ENCODE data around the gene DOC2B.
A peak's percentile ranks its signal among the peaks of the same experiment; 100 is the strongest.

Gene DOC2B

DNA sequence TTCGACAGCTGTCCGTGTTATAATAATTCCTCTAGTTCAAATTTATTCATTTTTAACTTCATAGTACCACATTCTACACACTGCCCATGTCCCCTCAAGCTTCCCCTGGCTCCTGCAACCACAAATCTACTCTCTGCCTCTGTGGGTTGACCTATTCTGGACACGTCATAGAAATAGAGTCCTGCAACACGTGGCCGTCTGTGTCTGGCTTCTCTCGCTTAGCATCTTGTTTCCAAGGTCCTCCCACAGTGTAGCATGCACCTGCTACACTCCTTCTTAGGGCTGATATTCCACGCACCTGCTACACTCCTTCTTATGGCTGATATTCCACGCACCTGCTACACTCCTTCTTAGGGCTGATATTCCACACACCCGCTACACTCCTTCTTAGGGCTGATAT lies 27.6 kb downstream of the DOC2B start:
- ATAC-seq (ENCODE audit: low read depth) (no peak), DNase-seq (ENCODE audit: low spot score) (no peak)
- Histone ChIP-seq H3K9me3 (ENCODE audit: severe bottlenecking) (no peaks in the 10 kb centered on the region), H3K27ac (ENCODE audit: poor library complexity, severe bottlenecking) (no peak overlapping the region), H3K4me1 (ENCODE audit: insufficient read depth, poor library complexity, severe bottlenecking) (no peaks in the 10 kb centered on the region), H3K4me3 (ENCODE audit: severe bottlenecking) (no peak overlapping the region), H3K36me3 (ENCODE audit: low read depth) (no peaks in the 10 kb centered on the region), H3K27me3 (ENCODE audit: insufficient read depth, poor library complexity, severe bottlenecking) (no peaks in the 10 kb centered on the region)
- TF ChIP-seq, protein P1, sequence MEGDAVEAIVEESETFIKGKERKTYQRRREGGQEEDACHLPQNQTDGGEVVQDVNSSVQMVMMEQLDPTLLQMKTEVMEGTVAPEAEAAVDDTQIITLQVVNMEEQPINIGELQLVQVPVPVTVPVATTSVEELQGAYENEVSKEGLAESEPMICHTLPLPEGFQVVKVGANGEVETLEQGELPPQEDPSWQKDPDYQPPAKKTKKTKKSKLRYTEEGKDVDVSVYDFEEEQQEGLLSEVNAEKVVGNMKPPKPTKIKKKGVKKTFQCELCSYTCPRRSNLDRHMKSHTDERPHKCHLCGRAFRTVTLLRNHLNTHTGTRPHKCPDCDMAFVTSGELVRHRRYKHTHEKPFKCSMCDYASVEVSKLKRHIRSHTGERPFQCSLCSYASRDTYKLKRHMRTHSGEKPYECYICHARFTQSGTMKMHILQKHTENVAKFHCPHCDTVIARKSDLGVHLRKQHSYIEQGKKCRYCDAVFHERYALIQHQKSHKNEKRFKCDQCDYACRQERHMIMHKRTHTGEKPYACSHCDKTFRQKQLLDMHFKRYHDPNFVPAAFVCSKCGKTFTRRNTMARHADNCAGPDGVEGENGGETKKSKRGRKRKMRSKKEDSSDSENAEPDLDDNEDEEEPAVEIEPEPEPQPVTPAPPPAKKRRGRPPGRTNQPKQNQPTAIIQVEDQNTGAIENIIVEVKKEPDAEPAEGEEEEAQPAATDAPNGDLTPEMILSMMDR (IDR thresholded peaks at IDR 0.05; ENCODE audit: poor library complexity, severe bottlenecking) = no peak

DNA sequence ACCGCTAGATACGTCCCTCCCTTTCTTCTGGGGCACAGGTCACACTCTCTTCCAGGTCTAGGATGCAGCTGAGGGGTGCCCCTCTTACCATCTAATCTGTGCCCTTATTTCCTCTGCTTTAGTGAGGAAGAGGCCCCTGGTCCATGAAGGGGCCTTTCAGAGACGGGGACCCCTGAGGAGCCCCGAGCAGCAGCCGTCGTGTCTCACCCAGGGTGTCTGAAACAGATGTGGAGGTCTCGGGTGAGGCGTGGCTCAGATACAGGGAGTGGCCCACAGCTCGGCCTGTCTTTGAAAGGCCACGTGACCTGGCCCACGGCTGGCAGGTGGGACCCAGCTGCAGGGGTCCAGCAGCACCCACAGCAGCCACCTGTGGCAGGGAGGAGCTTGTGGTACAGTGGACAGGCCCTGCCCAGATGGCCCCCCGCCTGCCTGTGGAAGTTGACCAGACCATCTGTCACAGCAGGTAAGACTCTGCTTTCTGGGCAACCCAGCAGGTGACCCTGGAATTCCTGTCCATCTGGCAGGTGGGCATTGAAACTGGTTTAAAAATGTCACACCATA lies 28.5 kb downstream of the DOC2B start:
- Histone ChIP-seq H3K27me3 (ENCODE audit: insufficient read depth, poor library complexity, severe bottlenecking) (no peaks in the 10 kb centered on the region), H3K4me1 (ENCODE audit: insufficient read depth, poor library complexity, severe bottlenecking) (no peaks in the 10 kb centered on the region), H3K4me3 (ENCODE audit: severe bottlenecking) (no peak overlapping the region), H3K36me3 (ENCODE audit: low read depth) (no peaks in the 10 kb centered on the region), H3K27ac (ENCODE audit: poor library complexity, severe bottlenecking) (no peak overlapping the region), H3K9me3 (ENCODE audit: severe bottlenecking) (no peaks in the 10 kb centered on the region)
- DNase-seq (ENCODE audit: low spot score) = peak; percentile 35
- ATAC-seq (ENCODE audit: low read depth) = no peak
- TF ChIP-seq, protein P1 (IDR thresholded peaks at IDR 0.05; ENCODE audit: poor library complexity, severe bottlenecking) = no peak

DNA sequence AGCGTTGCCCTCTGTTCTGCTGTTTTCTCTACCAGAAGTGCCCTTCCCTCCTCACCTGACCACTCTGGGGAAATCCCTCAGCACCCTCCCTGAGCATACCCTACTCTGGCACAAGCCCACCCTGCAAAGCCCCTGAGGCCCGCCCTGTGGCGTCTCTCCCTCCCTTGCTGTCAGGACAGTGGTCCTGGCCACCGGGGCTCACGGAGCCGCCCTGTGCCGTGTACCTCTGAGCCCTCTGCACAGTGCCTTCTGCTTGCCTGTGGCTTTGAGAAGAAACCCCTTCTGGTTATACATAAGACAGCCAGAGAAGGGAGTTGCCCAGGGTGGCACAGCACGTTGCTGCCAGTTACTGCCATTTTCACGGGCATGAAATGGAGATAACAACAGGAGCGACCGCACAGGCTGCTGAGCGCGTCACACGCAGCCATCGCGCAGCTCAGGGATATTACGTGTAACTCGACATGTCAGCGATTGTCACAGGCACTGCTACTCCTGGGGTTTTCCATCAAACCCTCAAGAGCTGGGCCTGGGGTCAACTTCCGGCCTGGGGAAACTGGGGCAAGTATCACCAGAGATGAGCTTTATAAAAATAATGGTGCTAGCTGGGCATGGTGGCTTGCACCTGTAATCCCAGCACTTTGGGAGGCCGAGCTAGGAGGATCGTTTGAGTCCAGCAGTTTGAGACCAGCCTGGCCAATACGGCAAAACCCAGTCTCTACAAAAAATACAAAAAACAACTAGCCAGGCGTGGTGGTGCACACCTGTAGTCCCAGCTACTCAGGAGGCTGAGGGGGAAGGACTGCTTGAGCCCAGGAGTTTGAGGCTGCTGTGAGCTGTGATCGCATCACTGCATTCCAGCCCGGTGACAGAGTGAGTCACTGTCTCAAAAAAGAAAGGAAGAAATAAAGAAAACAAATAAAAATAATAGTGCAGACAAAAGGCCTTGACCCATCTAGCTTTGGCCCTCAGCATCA lies 29.3 kb downstream of the DOC2B start:
- Histone ChIP-seq H3K4me1 (ENCODE audit: insufficient read depth, poor library complexity, severe bottlenecking) (no peaks in the 10 kb centered on the region), H3K4me3 (ENCODE audit: severe bottlenecking) (no peak overlapping the region), H3K27me3 (ENCODE audit: insufficient read depth, poor library complexity, severe bottlenecking) (no peaks in the 10 kb centered on the region), H3K27ac (ENCODE audit: poor library complexity, severe bottlenecking) (no peak overlapping the region), H3K9me3 (ENCODE audit: severe bottlenecking) (no peaks in the 10 kb centered on the region), H3K36me3 (ENCODE audit: low read depth) (no peaks in the 10 kb centered on the region)
- DNase-seq (ENCODE audit: low spot score) = peak; percentile 42
- TF ChIP-seq, protein P1 (IDR thresholded peaks at IDR 0.05; ENCODE audit: poor library complexity, severe bottlenecking) = no peak
- ATAC-seq (ENCODE audit: low read depth) = no peak

DNA sequence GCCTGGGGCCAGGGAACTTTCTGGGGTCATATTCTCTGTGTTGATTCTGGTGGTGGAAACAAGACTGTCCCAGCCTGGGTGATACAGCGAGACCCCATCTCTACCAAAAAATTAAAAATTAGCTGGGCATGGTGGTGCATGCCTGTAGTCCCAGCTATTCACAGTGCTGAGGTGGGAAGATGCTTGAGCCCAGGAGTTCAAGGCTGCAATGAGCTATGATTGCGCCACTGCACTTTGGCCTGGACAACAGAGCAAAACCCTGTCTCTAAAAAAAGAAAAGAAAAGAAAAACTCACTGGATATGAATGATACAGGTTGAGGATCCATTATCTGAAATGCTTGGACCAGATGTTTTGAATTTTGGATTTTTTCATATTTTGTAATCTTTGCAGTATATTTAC lies 30.4 kb downstream of the DOC2B start:
- no peak overlapping the region for H3K4me3 ChIP-seq (ENCODE audit: severe bottlenecking)
- no peak overlapping the region for H3K27ac ChIP-seq (ENCODE audit: poor library complexity, severe bottlenecking)
- DNase-seq (ENCODE audit: low spot score) = no peak
- H3K36me3 ChIP-seq (ENCODE audit: low read depth) = no peaks in the 10 kb centered on the region
- H3K9me3 ChIP-seq (ENCODE audit: severe bottlenecking) = no peaks in the 10 kb centered on the region
- ATAC-seq (ENCODE audit: low read depth) = no peak
- TF ChIP-seq, protein P1 (IDR thresholded peaks at IDR 0.05; ENCODE audit: poor library complexity, severe bottlenecking) = no peak
- H3K27me3 ChIP-seq (ENCODE audit: insufficient read depth, poor library complexity, severe bottlenecking) = no peaks in the 10 kb centered on the region
- H3K4me1 ChIP-seq (ENCODE audit: insufficient read depth, poor library complexity, severe bottlenecking) = no peaks in the 10 kb centered on the region

All from RWPE2 (cell line).